Testis (tissue), 3 donors: ENCODE results near the gene PTCD2. TPM values are rescaled to one million over a fixed set of nuclear protein-coding genes. Genes with fewer than 3 reads are reported as not detected.

Experiments
- DNase-seq: peaks from one replicate; pipeline ENCODE4 v3.0.0-alpha.2; 2019
- H3K27ac ChIP-seq, 2 donors: fragments of 200-600 bp; sonication (generic); one replicate each; pipeline ENCODE4 v1.5.1; 2019
- H3K27me3 ChIP-seq: fragments of 200-600 bp; sonication (generic); one replicate; pipeline ENCODE4 v1.5.1; 2019
- H3K36me3 ChIP-seq: fragments of 200-600 bp; sonication (generic); one replicate; pipeline ENCODE4 v1.5.1; 2017; ENCODE audit warnings: low read depth; ENCODE audit errors: missing control alignments
- H3K4me1 ChIP-seq: fragments of 200-600 bp; sonication (generic); one replicate; pipeline ENCODE4 v1.5.1; 2019
- H3K4me3 ChIP-seq, 2 donors: fragments of 200-600 bp; sonication (generic); one replicate each; pipeline ENCODE4 v1.5.1; 2017 to 2019
- H3K9me3 ChIP-seq: fragments of 200-600 bp; sonication (generic); one replicate; pipeline ENCODE4 v1.5.1; 2017
- POLR2A ChIP-seq: fragments of 450-650 bp; IDR thresholded peaks from one replicate; pipeline ENCODE4 v1.6.1; 2017; ENCODE audit warnings: antibody characterized with exemption, mild to moderate bottlenecking, moderate library complexity
- WGBS, 2 donors: methylation state at CpG; one replicate each; pipeline ENCODE4 v1.1.5; 2018; 5-methylcytosine and 5-hydroxymethylcytosine counted together
- intact Hi-C: fragments of 100-400 bp; cut with DNase I; formaldehyde crosslinking; loops from one replicate; pipeline ENCODE4 v1.15.1; 2023; ENCODE audit warnings: low total_unique reads
- polyA plus RNA-seq: library from polyadenylated mRNA; stranded (reverse); fragments of 350-450 nt; fragmentation: Illumina TruSeq; extraction: RNeasy Lipid Tissue Mini Kit (QIAGEN cat#74804); gene quantifications from one replicate; pipeline ENCODE4 v1.2.3, GENCODE V29; 2014; ENCODE audit warnings: low read depth, low replicate concordance; ENCODE audit not compliant: insufficient read depth
- total RNA-seq, 2 donors: library from RNA; depleted of rRNA; stranded (reverse); fragments of >200 nt; gene quantifications; one replicate each; pipeline ENCODE4 v1.2.3, GENCODE V29; 2016
- TF ChIP-seq, protein P1 (sequence below), 3 experiments: fragments of 450-650 bp in 2 of 3; fragments of 200-600 bp in 1 of 3; sonication (generic) in 1 of 3; IDR thresholded peaks; one replicate each; pipeline ENCODE4 v1.5.1; 2016 to 2019; ENCODE audit warnings: antibody characterized with exemption in 3 of 3, mild to moderate bottlenecking in 2 of 3, moderate library complexity in 1 of 3

The PTCD2 gene
- total and polyA plus RNA-seq, 3 donors from 2014 or later: 4.9 to 9.0 (median 8.2) TPM

DNA sequence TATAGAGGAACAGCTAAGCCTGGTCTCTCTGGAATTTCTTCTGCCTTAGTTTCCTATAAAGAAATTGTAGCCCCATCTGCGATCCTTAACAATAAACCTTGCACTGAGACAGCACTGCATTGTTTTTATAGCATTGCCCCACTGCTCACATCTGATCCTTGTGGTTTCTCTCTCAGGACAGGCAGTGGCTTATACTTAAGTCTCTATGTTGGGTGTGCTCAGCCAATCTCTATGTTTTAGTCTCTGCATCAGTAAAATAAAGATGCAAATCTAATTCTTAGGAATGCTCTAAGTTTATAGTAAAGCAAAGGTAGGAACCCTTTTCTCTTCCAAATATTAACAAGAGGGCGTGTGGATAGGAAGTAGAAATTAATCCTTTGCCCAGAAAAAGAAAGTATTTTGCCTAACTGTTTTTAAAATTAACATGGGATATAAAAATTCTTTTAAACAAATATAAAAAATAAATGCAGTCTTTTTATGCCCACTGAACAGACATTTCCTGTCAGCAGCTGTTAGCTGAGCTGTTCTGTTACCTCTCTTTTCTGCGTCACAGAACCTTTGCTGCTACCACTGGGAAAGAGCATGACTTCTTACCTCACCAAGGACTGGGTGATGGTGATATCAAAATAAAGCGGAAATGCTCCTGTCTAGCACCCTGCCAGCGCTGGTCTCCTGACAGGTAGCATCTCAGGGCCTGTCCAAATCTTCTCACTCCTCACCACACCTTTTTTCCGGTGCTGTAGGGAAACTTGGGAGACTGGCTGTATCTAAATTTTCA, 29.6 kb upstream of the PTCD2 start:
- Histone ChIP-seq H3K4me1 (no peaks in the 10 kb centered on the region), H3K27ac (no peak overlapping the region), H3K4me3 (no peak overlapping the region), H3K36me3 (no peaks in the 10 kb centered on the region), H3K27me3 (no peaks in the 10 kb centered on the region), H3K9me3 (no peaks in the 10 kb centered on the region)
- 96% methylated on average over 6 of the region's 6 CpGs for WGBS, 2 donors
- no peak for DNase-seq
- intact Hi-C loops: no loop called here
- TF ChIP-seq, protein P1, sequence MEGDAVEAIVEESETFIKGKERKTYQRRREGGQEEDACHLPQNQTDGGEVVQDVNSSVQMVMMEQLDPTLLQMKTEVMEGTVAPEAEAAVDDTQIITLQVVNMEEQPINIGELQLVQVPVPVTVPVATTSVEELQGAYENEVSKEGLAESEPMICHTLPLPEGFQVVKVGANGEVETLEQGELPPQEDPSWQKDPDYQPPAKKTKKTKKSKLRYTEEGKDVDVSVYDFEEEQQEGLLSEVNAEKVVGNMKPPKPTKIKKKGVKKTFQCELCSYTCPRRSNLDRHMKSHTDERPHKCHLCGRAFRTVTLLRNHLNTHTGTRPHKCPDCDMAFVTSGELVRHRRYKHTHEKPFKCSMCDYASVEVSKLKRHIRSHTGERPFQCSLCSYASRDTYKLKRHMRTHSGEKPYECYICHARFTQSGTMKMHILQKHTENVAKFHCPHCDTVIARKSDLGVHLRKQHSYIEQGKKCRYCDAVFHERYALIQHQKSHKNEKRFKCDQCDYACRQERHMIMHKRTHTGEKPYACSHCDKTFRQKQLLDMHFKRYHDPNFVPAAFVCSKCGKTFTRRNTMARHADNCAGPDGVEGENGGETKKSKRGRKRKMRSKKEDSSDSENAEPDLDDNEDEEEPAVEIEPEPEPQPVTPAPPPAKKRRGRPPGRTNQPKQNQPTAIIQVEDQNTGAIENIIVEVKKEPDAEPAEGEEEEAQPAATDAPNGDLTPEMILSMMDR (IDR thresholded peaks at IDR 0.05): no peak

DNA sequence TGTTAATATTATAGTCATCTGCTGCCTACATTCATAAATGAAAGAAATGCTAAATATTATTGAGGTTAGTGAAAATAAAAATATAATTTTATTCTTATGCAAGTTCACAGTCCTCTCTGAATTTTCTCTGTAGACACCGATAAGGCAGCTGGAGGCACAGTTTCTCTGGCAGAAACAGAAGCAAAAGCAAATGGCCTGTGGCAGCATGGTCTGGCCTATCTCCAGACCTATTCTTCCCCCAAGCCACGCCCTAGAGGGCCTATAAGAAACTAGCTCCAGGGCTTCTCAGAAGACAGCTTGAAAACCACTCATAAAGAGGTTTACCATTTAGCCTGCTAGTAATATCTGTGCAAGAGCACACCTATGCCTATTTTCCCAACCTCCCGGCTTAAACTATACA, 28.6 kb upstream of the PTCD2 start:
- TF ChIP-seq, protein P1 (IDR thresholded peaks at IDR 0.05): no peak
- TF ChIP-seq POLR2A: no peak
- no peak for DNase-seq
- Histone ChIP-seq H3K4me1 (no peaks in the 10 kb centered on the region), H3K27me3 (no peaks in the 10 kb centered on the region), H3K4me3 (no peak overlapping the region), H3K27ac (no peak overlapping the region), H3K36me3 (no peaks in the 10 kb centered on the region), H3K9me3 (no peaks in the 10 kb centered on the region)
- intact Hi-C loops: no loop called here
- 92 to 95% methylated on average over 3 of the region's 3 CpGs for whole genome bisulfite sequencing, 2 donors

DNA sequence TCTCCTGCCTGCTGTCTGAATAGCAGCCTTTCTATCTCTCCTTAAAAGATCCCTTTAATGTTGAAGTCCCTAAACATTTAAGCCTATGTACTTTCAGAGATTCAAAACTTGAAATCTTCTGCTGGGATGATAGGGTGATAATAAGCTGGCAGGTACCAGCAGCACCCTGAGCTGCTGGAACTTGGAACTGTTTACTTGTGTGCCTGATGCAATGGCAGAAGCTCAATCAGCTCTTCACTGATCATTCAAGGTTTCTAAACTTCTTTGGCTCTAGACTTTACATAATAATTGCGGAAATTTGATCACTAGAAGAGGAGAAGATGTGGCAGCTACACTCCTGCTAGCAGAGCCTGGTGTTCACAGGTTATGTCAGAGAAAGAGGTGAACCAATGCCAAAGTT, 27.8 kb upstream of the PTCD2 start:
- no peak for DNase-seq
- WGBS, 2 donors: 100% methylated on average over 1 of the region's 1 CpG
- no peaks in the 10 kb centered on the region for H3K36me3 ChIP-seq
- H3K4me1 ChIP-seq: no peaks in the 10 kb centered on the region
- no peaks in the 10 kb centered on the region for H3K27me3 ChIP-seq
- H3K4me3 ChIP-seq: no peak overlapping the region
- TF ChIP-seq POLR2A: no peak
- TF ChIP-seq, protein P1 (IDR thresholded peaks at IDR 0.05): no peak
- H3K9me3 ChIP-seq: no peaks in the 10 kb centered on the region
- intact Hi-C loops: no loop called here
- no peak overlapping the region for H3K27ac ChIP-seq

DNA sequence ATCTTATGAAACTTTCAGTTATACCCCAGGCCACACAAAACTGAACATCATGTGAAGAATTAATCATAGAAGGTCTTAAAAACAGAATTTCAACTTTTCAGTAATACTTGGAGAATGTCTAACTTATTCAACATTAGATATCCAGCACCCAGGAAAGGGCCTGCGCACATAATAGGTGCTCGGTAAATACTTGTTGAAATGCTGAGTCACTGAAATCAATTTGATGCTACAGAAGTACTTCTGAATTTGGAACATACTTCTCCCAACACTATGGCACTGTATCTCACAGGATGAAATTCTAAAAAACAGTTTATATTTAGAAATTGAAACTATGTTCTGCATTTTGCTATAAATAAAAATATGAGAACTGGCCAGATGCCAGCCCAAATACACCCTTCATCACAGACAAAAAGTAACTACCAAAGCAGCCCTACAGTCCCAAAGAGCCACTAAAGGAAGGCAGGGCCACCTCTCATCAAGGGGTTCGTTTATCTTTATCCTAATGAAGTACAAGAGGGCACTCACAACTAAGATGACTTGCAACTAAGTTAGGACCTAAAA, 26.6 kb upstream of the PTCD2 start:
- Histone ChIP-seq H3K4me1 (no peaks in the 10 kb centered on the region), H3K9me3 (no peaks in the 10 kb centered on the region), H3K27ac (no peak overlapping the region), H3K4me3 (no peak overlapping the region), H3K27me3 (no peaks in the 10 kb centered on the region), H3K36me3 (no peaks in the 10 kb centered on the region)
- WGBS, 2 donors: 87 to 89% methylated on average over 3 of the region's 3 CpGs
- TF ChIP-seq POLR2A: no peak
- TF ChIP-seq, protein P1 (IDR thresholded peaks at IDR 0.05): no peak
- intact Hi-C loops: no loop called here
- DNase-seq: no peak

DNA sequence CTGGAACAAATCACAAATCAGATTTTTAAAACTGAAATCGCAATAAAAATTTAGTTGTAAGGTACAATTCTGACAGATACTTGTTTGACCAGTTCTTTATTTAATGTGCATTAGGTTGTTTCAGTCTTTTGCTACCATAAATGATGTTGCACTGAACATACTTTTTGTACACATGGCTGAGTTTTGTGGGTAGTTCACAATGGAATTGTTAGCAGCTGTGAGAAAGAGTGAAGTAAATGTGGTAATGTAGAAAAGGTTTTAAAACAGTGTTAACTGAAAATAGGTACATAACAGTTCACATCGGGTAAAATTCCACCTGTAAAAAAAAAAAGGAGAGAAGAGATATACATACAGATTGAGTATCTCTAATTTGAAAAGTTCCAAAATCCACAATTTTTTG, 25.7 kb upstream of the PTCD2 start:
- intact Hi-C loops: no loop called here
- Histone ChIP-seq H3K4me3 (no peak overlapping the region), H3K9me3 (no peaks in the 10 kb centered on the region), H3K27me3 (no peaks in the 10 kb centered on the region), H3K4me1 (no peaks in the 10 kb centered on the region), H3K27ac (no peak overlapping the region), H3K36me3 (no peaks in the 10 kb centered on the region)
- TF ChIP-seq POLR2A: no peak
- TF ChIP-seq, protein P1 (IDR thresholded peaks at IDR 0.05): no peak
- no peak for DNase-seq
- WGBS, 2 donors: 90 to 93% methylated on average over 2 of the region's 2 CpGs
